H9 (cell line): ENCODE measurements around the gene RPS6KA4. TPM values are rescaled to one million over a fixed set of nuclear protein-coding genes. Genes with fewer than 3 reads are reported as not detected.

Experiments
- DNase-seq: peaks from one replicate; pipeline ENCODE4 v3.0.0-alpha.2; 2017
- H2AFZ ChIP-seq: one replicate; pipeline ENCODE4 v1.6.1; 2013; ENCODE audit warnings: mild to moderate bottlenecking, low read length, control low read depth, moderate library complexity
- H2AK5ac ChIP-seq: 2 replicates; pipeline ENCODE4 v1.6.1; 2013; ENCODE audit warnings: low read length, control low read depth, mixed read lengths; ENCODE audit not compliant: insufficient read length
- H2BK120ac ChIP-seq: one replicate; pipeline ENCODE4 v1.6.1; 2013; ENCODE audit warnings: low read depth, mild to moderate bottlenecking, low read length, control low read depth, inconsistent platforms; ENCODE audit not compliant: poor library complexity, severe bottlenecking
- H2BK12ac ChIP-seq: 2 replicates; pipeline ENCODE4 v1.6.1; 2013; ENCODE audit warnings: low read length, control low read depth, mixed read lengths, low read depth; ENCODE audit not compliant: insufficient read length
- H2BK15ac ChIP-seq: 2 replicates; pipeline ENCODE4 v1.6.1; 2013; ENCODE audit warnings: low read depth, low read length, control low read depth
- H2BK20ac ChIP-seq: one replicate; pipeline ENCODE4 v1.6.1; 2013; ENCODE audit warnings: low read depth, mild to moderate bottlenecking, low read length, control low read depth, inconsistent platforms; ENCODE audit not compliant: poor library complexity, severe bottlenecking
- H2BK5ac ChIP-seq: 2 replicates; pipeline ENCODE4 v1.6.1; 2013; ENCODE audit warnings: low read length, control low read depth, mixed read lengths; ENCODE audit not compliant: insufficient read length
- H3K14ac ChIP-seq: 2 replicates; pipeline ENCODE4 v1.6.1; 2013; ENCODE audit warnings: low read length, control low read depth; ENCODE audit not compliant: insufficient read depth
- H3K18ac ChIP-seq: 2 replicates; pipeline ENCODE4 v1.6.1; 2013; ENCODE audit warnings: low read depth, mild to moderate bottlenecking, mixed read lengths, low read length, control low read depth; ENCODE audit not compliant: insufficient read length
- H3K23ac ChIP-seq: 2 replicates; pipeline ENCODE4 v1.6.1; 2013; ENCODE audit warnings: low read length, control low read depth, mixed read lengths, low read depth; ENCODE audit not compliant: insufficient read length
- H3K23me2 ChIP-seq: 2 replicates; pipeline ENCODE4 v1.6.1; 2013; ENCODE audit warnings: low read depth, mild to moderate bottlenecking, mixed read lengths, low read length, control low read depth; ENCODE audit not compliant: insufficient read length, poor library complexity, severe bottlenecking
- H3K27ac ChIP-seq: 2 replicates; pipeline ENCODE4 v1.5.1; 2013; ENCODE audit warnings: low read length, control low read depth, mixed read lengths, low read depth; ENCODE audit not compliant: insufficient read length
- H3K27me3 ChIP-seq: 2 replicates; pipeline ENCODE4 v1.6.1; 2013; ENCODE audit warnings: low read length, control low read depth, inconsistent platforms; ENCODE audit not compliant: insufficient read depth
- H3K4ac ChIP-seq: 2 replicates; pipeline ENCODE4 v1.6.1; 2013; ENCODE audit warnings: low read depth, mild to moderate bottlenecking, control low read depth, inconsistent platforms, low read length, moderate library complexity
- H3K4me1 ChIP-seq: 2 replicates; pipeline ENCODE4 v1.6.1; 2013; ENCODE audit warnings: low read length, control low read depth, inconsistent platforms; ENCODE audit not compliant: insufficient read depth
- H3K4me2 ChIP-seq: 2 replicates; pipeline ENCODE4 v1.6.1; 2013; ENCODE audit warnings: low read length, control low read depth, mixed read lengths; ENCODE audit not compliant: insufficient read length, insufficient read depth
- H3K56ac ChIP-seq: 2 replicates; pipeline ENCODE4 v1.6.1; 2013; ENCODE audit warnings: low read depth, mild to moderate bottlenecking, mixed read lengths, low read length, control low read depth; ENCODE audit not compliant: insufficient read length
- H3K79me1 ChIP-seq: 2 replicates; pipeline ENCODE4 v1.6.1; 2013; ENCODE audit warnings: low read depth, mild to moderate bottlenecking, moderate library complexity, low read length, control low read depth, inconsistent platforms; ENCODE audit not compliant: insufficient read depth, poor library complexity, severe bottlenecking
- H3K79me2 ChIP-seq: 2 replicates; pipeline ENCODE4 v1.6.1; 2013; ENCODE audit warnings: low read length, control low read depth, inconsistent platforms; ENCODE audit not compliant: insufficient read depth
- H3K9ac ChIP-seq: 2 replicates; pipeline ENCODE4 v1.6.1; 2013; ENCODE audit warnings: low read length, control low read depth, mixed read lengths; ENCODE audit not compliant: insufficient read length; ENCODE audit errors: extremely low read depth
- H3K9me3 ChIP-seq: one replicate; pipeline ENCODE4 v1.6.1; 2013; ENCODE audit warnings: low read depth, low read length, inconsistent platforms; ENCODE audit not compliant: control insufficient read depth
- H3T11ph ChIP-seq: one replicate; pipeline ENCODE4 v1.6.1; 2013; ENCODE audit warnings: mild to moderate bottlenecking, low read length, control low read depth, inconsistent platforms
- H4K20me1 ChIP-seq: one replicate; pipeline ENCODE4 v1.6.1; 2013; ENCODE audit not compliant: control insufficient read depth, insufficient read length, insufficient read depth
- H4K5ac ChIP-seq: 2 replicates; pipeline ENCODE4 v1.6.1; 2013; ENCODE audit warnings: low read depth, mild to moderate bottlenecking, mixed read lengths, low read length, control low read depth; ENCODE audit not compliant: insufficient read length
- H4K8ac ChIP-seq: replicated peaks from 2 replicates; pipeline ENCODE4 v1.6.1; 2013; ENCODE audit warnings: low read length, control low read depth, mixed read lengths, low read depth; ENCODE audit not compliant: insufficient read length
- H4K91ac ChIP-seq: 2 replicates; pipeline ENCODE4 v1.6.1; 2013; ENCODE audit warnings: low read depth, mild to moderate bottlenecking, moderate library complexity, mixed read lengths, low read length, control low read depth; ENCODE audit not compliant: insufficient read length
- H3K27ac Mint-ChIP-seq, 3 experiments: 2 replicates in 2 of 3; 3 replicates in 1 of 3; pipeline ENCODE4 v1.8.0; 2020 to 2021; ENCODE audit warnings: mixed read lengths in 3 of 3, mild to moderate bottlenecking in 1 of 3, moderate library complexity in 1 of 3
- H3K27me3 Mint-ChIP-seq: 2 replicates; pipeline ENCODE4 v1.8.0; 2021; ENCODE audit warnings: low read depth, mild to moderate bottlenecking, moderate library complexity, mixed read lengths
- H3K36me3 Mint-ChIP-seq, 3 experiments: 2 replicates in 2 of 3; 3 replicates in 1 of 3; pipeline ENCODE4 v1.8.0; 2020 to 2021; ENCODE audit warnings: low read depth in 3 of 3, mixed read lengths in 3 of 3; ENCODE audit not compliant: insufficient read depth in 1 of 3
- H3K4me1 Mint-ChIP-seq, 2 experiments: 2 replicates each; pipeline ENCODE4 v1.8.0; 2020; ENCODE audit warnings: mixed read lengths in 2 of 2
- H3K4me3 Mint-ChIP-seq, 2 experiments: 2 replicates in 1 of 2; 3 replicates in 1 of 2; pipeline ENCODE4 v1.8.0; 2020 to 2021; ENCODE audit warnings: mild to moderate bottlenecking in 2 of 2, mixed read lengths in 2 of 2, moderate library complexity in 1 of 2
- H3K9me3 Mint-ChIP-seq, 2 experiments: 2 replicates in 1 of 2; 3 replicates in 1 of 2; pipeline ENCODE4 v1.8.0; 2020; ENCODE audit warnings: mild to moderate bottlenecking in 2 of 2, mixed read lengths in 2 of 2, moderate library complexity in 1 of 2
- CTCF ChIP-seq: fragments of 200-600 bp; sonication (generic); conservative IDR thresholded peaks from 3 replicates; pipeline ENCODE4 v1.8.0; 2021; ENCODE audit warnings: antibody characterized with exemption, mild to moderate bottlenecking
- WGBS: extraction: QIAGEN DNeasy Blood & Tissue Kit; methylation state at CpG from one replicate; pipeline ENCODE4 v1.1.7; 2013; ENCODE audit warnings: missing lambda C conversion rate, low lambda C conversion rate, mixed read lengths; ENCODE audit not compliant: insufficient read length; ENCODE audit errors: extremely low coverage; 5-methylcytosine and 5-hydroxymethylcytosine counted together
- total RNA-seq: library from RNA; stranded (reverse); gene quantifications from 2 replicates; pipeline ENCODE4 v1.2.1, GENCODE V29; 2021

RPS6KA4 gene
- total RNA-seq, 1 experiment from 2014 or later, result 10.8 TPM

GRCh38 chr11:64340671-64341335, 18.2 kb upstream of the RPS6KA4 start:
- H2BK15ac ChIP-seq, result no peak overlapping the region

More at GRCh38 chr11:64340671-64341335, 18.2 kb upstream of the RPS6KA4 start:
- Histone ChIP-seq H4K8ac (no peak overlapping the region), H3K79me1 (no peaks in the 10 kb centered on the region), H3K79me2 (no peaks in the 10 kb centered on the region), H2AFZ (no peak overlapping the region), H3K56ac (no peak overlapping the region), H3K9ac (no peak overlapping the region), H2BK120ac (no peak overlapping the region), H3T11ph (no peak overlapping the region), H3K14ac (no peak overlapping the region; the same call in 1 of the 2 replicates), H3K4ac (no peak overlapping the region), H3K4me1 (no peaks in the 10 kb centered on the region; the same call in 1 of the 2 replicates), H4K20me1 (peaks cover 3% of the 10 kb centered on the region), H3K23ac (no peak overlapping the region), H2BK5ac (no peak overlapping the region), H3K4me2 (peak overlapping the region; percentile 58), H2BK20ac (no peak overlapping the region), H4K91ac (no peak overlapping the region), H3K18ac (no peak overlapping the region), H3K27me3 (no peaks in the 10 kb centered on the region), H2AK5ac (no peak overlapping the region), H3K9me3 (no peaks in the 10 kb centered on the region), H3K23me2 (peaks cover 17% of the 10 kb centered on the region), H2BK12ac (no peak overlapping the region), H3K27ac (no peak overlapping the region), H4K5ac (no peak overlapping the region)
- Mint-ChIP-seq H3K4me1 (peaks cover 7 to 31% of the 10 kb centered on the region in 2 experiments), H3K36me3 (0 out of 7 replicates have a peak, but pooled peaks cover 0 to 2% (median 0%) of the 10 kb centered on the region in 3 experiments), H3K27ac (peak overlapping the region in 2 of 3 experiments; percentile 55 to 72; a peak in 2 of 7 replicates), H3K4me3 (peak overlapping the region; percentile 66 to 84), H3K27me3 (peaks cover 17% of the 10 kb centered on the region), H3K9me3 (no peaks in the 10 kb centered on the region)
- no CpG with 5 or more reads among the region's 33 CpGs for WGBS
- DNase-seq, result peak; percentile 93
- TF ChIP-seq CTCF, result peak; percentile 63
